ENCODE measurements around the gene CCDC92B.
"Not testable (repeated sequence)": the region's sequence is repeated elsewhere in the genome, so short reads cannot be mapped to it uniquely, and the experiment has no call there.

The CCDC92B gene

DNA sequence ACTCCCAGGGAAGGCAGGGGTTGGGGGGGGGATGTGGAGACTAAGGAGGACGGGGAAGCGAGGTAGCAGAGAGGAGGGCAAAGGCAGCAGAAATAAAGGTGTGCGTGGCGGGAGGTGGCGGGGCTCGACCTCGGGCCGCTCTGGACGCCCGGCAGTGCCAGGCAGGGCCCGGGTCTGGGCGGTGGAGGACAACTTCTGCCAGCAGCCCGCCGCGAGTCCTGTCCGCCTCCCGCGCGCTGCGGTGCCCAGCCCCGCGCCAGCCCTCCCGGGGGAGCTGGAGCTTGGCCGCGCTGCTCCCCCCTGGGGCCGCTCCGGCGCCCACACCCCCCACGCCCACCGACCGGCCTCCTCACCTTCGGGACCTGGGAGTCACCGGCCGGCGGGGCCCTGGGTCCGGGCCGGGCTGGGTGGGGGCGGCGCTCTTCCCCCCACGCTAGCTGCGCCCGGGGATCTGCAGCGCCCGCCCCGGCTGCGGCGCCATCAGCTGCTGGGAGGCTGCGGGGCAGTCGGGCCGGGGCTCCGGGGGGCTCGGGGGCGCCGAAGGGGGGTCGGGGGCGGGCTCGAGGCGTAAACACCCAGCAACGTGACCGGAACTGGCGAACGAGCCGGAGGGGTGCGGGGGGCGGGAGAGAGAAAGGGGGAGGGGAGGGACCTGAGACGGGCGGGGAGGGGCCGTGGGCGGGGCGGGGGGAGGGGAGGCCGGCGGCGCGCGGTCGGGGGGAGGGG lies at the start of gene CCDC92B:
TSS of gene CCDC92B (minus strand) at position 595 of the 726 bp plus-strand sequence. CDS start 14,507 bp downstream, outside the sequence.
- FAIRE-seq: no peak
- DNase-seq (ENCODE audit: insufficient read length, low spot score): no peak

GRCh38 chr17:2798678-2799077 lies 49.2 kb upstream of the CCDC92B start:
- FAIRE-seq (no peak), DNase-seq (ENCODE audit: insufficient read length, low spot score) (no peak)

DNA sequence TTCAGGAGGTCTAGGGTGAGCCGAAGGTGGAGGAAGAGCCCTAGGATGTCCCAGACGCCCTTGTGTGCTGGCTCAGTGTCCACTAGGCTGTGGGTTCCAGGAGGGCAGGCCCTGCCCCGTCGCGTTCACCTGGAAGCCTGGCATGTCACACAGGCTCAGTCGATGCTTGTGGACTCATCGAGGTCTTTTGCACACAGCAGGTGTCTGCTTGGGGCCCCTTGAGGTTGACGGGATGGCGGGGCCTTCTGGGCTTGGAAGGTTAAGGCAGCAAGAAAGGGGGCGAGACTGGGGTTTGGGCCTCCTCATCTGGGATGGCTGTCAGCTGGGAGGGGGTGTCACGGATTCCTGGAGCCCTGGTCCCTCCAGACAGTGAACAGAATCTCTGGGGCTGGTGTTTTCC lies 48.7 kb upstream of the CCDC92B start:
- no peak for FAIRE-seq

DNA sequence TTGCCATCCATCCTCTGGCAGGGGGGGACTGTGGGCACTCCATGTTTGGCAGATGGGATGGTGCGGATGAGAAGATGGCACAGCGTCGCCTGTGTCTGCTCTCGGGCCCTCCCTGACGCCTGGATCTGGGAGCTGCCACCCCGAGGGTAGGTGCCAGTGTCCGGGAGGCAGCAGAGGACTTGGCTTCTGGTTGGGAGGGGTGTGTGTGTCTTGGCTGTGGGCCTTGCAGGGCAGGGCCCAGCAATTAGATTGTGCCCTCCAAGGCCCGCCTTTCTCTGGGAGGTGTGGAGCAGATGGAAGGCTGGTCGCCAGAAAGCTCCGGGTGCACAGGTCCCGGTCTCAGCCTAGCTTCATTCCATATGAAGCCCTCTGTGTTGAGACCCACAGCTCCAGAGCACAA lies 48.2 kb upstream of the CCDC92B start:
- DNase-seq (ENCODE audit: insufficient read length, low spot score): no peak
- no peak for FAIRE-seq

More for the DNA sequence above, 48.7 kb upstream of the CCDC92B start:
- no peak for DNase-seq (ENCODE audit: insufficient read length, low spot score)

DNA sequence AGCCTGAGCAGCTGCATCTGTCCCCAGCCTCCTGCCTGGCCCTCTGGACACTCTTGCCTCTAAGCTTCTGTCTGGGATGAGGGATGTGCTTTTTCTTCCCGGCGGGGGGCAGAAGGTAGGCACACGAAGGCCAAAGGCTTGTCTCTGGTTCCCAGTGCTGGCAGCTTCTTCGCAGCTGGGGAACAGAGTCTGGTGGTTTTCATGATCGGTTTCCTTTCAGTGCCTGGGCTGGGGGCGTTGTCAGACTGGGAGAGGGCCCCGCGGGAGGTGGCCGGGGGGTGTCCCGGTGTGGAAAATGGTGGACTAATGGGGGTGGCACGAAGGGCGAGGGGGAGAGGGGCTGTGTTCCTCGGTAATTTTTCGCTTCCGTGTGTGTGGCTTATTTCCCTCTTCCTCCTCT lies 47.8 kb upstream of the CCDC92B start:
- no peak for FAIRE-seq
- DNase-seq (ENCODE audit: insufficient read length, low spot score): no peak

DNA sequence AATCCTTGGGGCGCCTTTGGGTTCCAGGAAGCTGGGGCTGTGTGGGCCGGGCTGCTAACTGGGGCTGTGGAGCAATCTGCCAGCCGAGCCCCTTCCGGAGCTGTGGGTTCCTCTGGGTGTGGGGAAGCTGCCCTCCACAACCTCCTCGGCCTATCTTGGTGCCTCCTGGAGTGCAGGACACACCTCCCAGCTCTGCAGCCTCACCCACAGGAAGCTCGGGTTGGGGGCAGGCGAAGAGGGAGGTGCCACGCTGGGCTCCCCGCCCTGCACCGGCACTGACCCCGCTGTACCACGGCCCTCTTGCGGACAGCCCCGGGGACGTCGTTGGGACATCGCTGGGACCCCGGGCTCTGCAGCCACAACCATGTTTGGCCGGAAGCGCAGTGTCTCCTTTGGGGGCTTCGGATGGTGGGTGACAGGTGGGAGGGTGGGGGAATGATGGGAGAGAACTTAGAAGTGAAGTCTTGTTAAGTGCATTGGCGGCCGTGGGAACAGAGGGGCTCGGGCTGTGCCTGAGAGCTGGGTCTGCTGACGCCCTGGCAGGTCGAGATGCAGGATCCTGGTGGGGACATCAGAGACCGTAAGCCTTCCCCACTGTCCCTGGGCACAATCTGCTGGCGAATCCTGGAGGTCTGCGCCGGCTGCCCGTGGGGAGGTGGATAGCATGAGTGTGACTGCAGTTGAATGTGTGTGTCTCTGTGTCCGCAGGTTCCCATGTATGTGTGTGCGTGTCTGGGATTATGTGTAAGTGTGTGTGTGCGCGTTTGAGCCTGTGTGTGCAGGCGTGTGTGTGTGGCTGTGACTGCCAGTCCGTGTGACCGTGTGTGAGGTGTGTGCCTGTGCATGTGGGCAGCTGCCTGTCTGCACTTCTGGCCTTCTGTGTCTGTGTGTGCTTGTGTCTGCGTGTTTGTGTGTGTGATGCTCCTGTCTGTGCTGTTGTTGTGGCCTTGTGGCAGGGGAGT lies 47.0 kb upstream of the CCDC92B start, which contains the start of gene RAP1GAP2:
TSS of gene RAP1GAP2 (plus strand) at position 275 of the 962 bp plus-strand sequence. CDS start at position 365, 90 bp downstream.
- DNase-seq (ENCODE audit: insufficient read length, low spot score) (no peak), FAIRE-seq (no peak)

DNA sequence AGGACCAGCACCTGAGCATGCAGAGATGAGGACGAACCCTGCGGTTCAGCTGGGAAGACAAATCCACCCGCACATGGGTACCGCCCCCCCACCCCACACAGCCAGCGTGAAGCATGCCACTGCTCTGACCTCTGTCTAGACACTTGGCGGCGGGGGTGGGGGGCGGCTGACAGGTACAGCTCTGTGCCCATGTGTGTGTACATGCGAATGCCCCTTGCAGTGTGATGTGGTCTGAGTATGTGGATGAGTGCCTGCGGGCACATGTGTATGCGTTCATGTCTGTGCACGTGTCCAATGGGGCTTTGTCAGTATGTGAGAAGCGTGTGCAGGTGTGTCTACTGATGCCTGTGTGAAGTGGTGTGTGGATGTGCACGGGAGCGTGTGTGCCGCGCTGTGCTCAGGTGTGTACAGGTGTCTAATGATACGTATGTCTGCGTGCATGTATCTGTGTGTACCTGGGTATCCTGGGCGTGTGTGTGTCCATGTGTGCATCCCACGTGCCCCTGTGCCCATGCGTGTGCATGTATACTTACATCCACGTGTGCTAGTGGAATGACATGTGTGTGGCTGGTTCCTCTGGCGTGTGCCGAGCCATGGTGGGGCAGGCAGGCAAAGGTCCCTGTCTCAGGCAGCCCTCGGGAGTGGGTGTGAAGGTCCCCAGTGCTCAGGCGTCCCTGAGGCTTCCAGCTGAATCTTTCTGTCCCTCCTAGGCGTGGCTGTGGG lies 46.1 kb upstream of the CCDC92B start:
- FAIRE-seq (no peak), DNase-seq (ENCODE audit: insufficient read length, low spot score) (no peak)

GRCh38 chr17:2794111-2794803 lies 44.8 kb upstream of the CCDC92B start:
- FAIRE-seq: peak; percentile 4
- DNase-seq (ENCODE audit: insufficient read length, low spot score): no peak

DNA sequence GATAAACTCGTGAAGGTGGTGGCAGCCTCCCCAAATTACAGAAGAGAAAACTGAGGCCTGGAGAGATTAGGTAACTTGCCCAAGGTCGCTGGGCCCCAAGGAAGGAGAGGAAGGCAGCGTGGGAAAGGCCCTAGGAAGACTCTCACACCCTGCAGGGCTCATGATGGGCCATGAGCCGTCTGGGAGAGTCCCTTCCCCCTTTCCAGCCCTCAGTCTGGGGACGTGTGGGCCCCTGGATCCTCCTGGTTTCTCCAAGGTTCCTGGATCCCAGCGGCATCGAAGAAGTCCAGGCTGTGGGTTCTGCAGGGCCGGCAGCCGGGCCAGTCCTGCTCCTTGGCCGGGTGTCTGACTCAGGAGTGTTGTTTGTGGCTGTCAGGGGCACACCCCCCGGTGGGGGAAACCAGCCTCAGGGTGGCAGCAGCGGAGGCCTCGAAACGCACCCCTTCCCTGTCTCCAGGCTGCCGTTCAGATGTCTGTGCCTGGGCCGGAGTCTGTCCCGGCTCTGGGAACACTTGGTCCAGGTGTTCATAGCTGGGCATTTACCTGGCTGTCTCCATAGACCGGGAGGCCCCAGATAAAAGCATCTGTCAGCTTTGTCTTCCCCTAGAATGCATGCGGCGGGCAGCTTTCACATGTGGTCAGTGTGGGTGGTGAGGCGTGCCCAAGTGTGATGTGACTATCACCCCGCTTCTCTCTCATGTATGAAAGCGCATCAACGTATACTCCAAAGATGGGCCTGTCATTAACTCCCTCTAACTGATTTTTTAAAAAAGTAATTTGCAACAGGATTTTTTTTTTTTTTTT lies 43.1 kb upstream of the CCDC92B start:
- DNase-seq (ENCODE audit: insufficient read length, low spot score): no peak
- FAIRE-seq: peak; percentile 45

- DNase-seq (ENCODE audit: insufficient read length, low spot score) (no peak), FAIRE-seq (no peak)
These were observed 40.2 kb upstream of the CCDC92B start for GRCh38 chr17:2789700-2790099.

DNA sequence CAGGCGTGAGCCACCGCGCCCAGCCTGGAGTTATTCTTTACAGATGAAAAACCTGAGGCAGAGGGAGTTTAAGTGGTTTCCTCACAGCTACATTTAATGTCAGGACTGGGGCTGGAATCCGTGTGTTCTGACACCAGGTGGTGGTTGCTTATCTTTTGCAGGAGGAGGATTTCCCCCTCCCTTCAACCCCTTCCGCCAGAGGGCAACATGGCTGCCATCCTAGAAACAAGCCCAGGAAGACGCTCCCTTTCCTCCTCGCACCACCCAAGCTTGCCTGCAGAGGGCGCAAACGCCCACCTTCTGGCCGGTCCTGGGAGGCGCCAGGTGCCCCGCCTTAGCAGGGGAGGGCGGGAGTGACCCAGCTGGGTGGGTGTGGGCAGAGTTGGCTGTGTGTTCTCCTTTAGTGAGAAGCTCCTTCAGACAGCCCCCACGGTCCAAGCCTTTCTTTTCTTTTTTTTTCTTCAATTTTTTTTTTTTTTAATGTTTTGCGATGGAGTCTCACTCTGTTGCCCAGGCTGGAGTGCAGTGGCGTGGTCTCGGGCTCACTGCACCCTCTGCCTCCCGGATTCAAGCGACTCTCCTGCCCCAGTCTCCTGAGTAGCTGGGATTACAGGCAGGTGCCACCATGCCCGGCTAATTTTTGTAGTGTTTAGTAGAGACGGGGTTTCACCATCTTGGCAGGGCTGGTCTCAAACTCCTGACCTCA lies 36.9 kb upstream of the CCDC92B start:
- DNase-seq (ENCODE audit: insufficient read length, low spot score) (peak; percentile 91), FAIRE-seq (peak; percentile 88)

DNA sequence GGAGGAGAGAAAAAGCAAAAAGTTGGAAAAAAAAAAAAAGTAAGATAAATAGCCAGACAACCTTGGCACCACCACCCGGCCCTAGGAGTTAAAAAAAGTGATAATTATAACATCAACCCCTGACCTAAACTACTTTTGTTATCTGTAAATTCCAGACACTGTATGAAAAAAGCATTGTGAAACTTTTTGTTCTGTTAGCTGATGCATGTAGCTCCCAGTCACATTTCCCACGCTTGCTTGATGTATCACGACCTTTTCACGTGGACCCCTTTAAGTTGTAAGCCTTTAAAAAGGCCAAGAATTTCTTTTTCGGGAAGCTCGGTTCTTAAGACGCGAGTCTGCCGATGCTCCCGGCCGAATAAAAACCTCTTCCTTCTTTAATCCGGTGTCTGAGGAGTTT lies 35.9 kb upstream of the CCDC92B start:
- DNase-seq (ENCODE audit: insufficient read length, low spot score); FAIRE-seq: not testable (repeated sequence)

GRCh38 chr17:2784864-2785263 lies 35.4 kb upstream of the CCDC92B start:
- FAIRE-seq (no peak), DNase-seq (ENCODE audit: insufficient read length, low spot score) (no peak)

GRCh38 chr17:2783310-2784030 lies 34.0 kb upstream of the CCDC92B start:
- no peak for FAIRE-seq
- DNase-seq (ENCODE audit: insufficient read length, low spot score): no peak

GRCh38 chr17:2782055-2782454 lies 32.6 kb upstream of the CCDC92B start:
- DNase-seq (ENCODE audit: insufficient read length, low spot score): no peak
- no peak for FAIRE-seq

- not testable (repeated sequence) for DNase-seq (ENCODE audit: insufficient read length, low spot score); FAIRE-seq
These were observed 32.1 kb upstream of the CCDC92B start for GRCh38 chr17:2781598-2781997.

DNA sequence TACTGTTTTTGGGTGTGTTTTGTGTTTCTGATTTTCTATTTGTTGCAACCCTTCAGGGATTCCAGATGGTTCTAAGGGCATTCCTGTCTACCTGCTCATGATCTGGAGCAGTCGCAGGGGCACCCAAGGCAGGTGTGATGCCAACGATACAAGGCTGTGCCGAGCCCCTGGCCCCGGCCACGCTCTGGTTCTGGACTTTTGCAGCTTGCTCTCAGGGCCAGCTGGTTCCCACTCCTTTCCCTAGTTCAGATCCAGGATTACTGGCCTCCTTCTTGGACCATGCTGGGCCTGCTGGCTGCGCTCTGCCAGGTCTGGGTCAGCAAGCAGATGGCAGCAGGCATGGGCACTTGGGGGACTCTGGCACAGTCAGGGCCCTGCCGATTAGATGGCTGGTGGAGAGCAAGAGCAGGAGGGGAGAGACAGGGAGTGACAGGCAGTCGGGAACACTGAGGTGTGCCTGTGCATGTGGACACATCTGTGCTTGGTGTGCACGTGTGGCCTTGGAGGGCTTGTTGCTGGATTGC lies 31.5 kb upstream of the CCDC92B start:
- no peak for FAIRE-seq
- DNase-seq (ENCODE audit: insufficient read length, low spot score): no peak

- no peak for DNase-seq (ENCODE audit: insufficient read length, low spot score)
- no peak for FAIRE-seq
These were observed 30.8 kb upstream of the CCDC92B start for GRCh38 chr17:2780256-2780655.

All from GM19239 (cell line).